Bronchial epithelial cell (primary cell): ENCODE data around the gene COL23A1. TPM values are rescaled to one million over a fixed set of nuclear protein-coding genes. Genes with fewer than 3 reads are reported as not detected.

Experiments used
- DNase-seq: peaks from one replicate; pipeline ENCODE4 v3.0.0-alpha.2; 2010; ENCODE audit warnings: low read depth
- FAIRE-seq: peaks from 2 replicates; lab custom pipeline; 2011; peaks lifted over from hg19 to GRCh38; lab: Jason Lieb, UNC
- H3K27me3 ChIP-seq: 2 replicates; pipeline ENCODE4 v1.5.1; 2011; ENCODE audit warnings: low read length; ENCODE audit not compliant: control insufficient read depth, insufficient read depth
- H3K36me3 ChIP-seq: 2 replicates; pipeline ENCODE4 v1.5.1; 2011; ENCODE audit warnings: low read length; ENCODE audit not compliant: control insufficient read depth, insufficient read depth
- H3K4me3 ChIP-seq: 2 replicates; pipeline ENCODE4 v1.5.1; 2011; ENCODE audit warnings: mild to moderate bottlenecking, low read depth, low read length, control low read depth
- CTCF ChIP-seq: IDR thresholded peaks from 2 replicates; pipeline ENCODE4 v1.5.1; 2011; ENCODE audit warnings: mild to moderate bottlenecking, moderate library complexity, low read length, control low read depth, inconsistent platforms; ENCODE audit not compliant: insufficient read depth, severe bottlenecking
- total RNA-seq: library from RNA; depleted of rRNA; stranded (reverse); fragments of >200 nt; gene quantifications from 2 replicates; pipeline ENCODE4 v1.2.1, GENCODE V29; 2014

The COL23A1 gene
- total RNA-seq, 1 donor from 2014 or later: 0.26 TPM

GRCh38 chr5:178495706-178496105 lies 94.5 kb downstream of the COL23A1 start:
- H3K36me3 ChIP-seq: no peaks in the 10 kb centered on the region
- no peaks in the 10 kb centered on the region for H3K27me3 ChIP-seq
- DNase-seq (no peak), FAIRE-seq (no peak)
- TF ChIP-seq CTCF: no peak
- H3K4me3 ChIP-seq: no peak overlapping the region

GRCh38 chr5:178492278-178492677 lies 97.9 kb downstream of the COL23A1 start:
- no peak for FAIRE-seq
- H3K27me3 ChIP-seq: no peaks in the 10 kb centered on the region
- TF ChIP-seq CTCF: no peak
- H3K4me3 ChIP-seq: no peak overlapping the region
- H3K36me3 ChIP-seq: no peaks in the 10 kb centered on the region
- no peak for DNase-seq

- TF ChIP-seq CTCF: no peak
- Histone ChIP-seq H3K27me3 (peaks cover 2% of the 10 kb centered on the region), H3K4me3 (no peak overlapping the region), H3K36me3 (no peaks in the 10 kb centered on the region)
- FAIRE-seq (no peak), DNase-seq (no peak)
Observed at GRCh38 chr5:178490935-178491652, 99.1 kb downstream of the COL23A1 start.

GRCh38 chr5:178489271-178489976 lies 100.8 kb downstream of the COL23A1 start:
- TF ChIP-seq CTCF: no peak
- no peak for DNase-seq

GRCh38 chr5:178488696-178489095 lies 101.5 kb downstream of the COL23A1 start:
- FAIRE-seq (no peak), DNase-seq (no peak)
- Histone ChIP-seq H3K27me3 (peaks cover 2% of the 10 kb centered on the region), H3K4me3 (no peak overlapping the region), H3K36me3 (no peaks in the 10 kb centered on the region)
- TF ChIP-seq CTCF: no peak

More at GRCh38 chr5:178489271-178489976, 100.8 kb downstream of the COL23A1 start:
- no peak for FAIRE-seq
- H3K36me3 ChIP-seq: no peaks in the 10 kb centered on the region
- no peak overlapping the region for H3K4me3 ChIP-seq
- H3K27me3 ChIP-seq: peaks cover 2% of the 10 kb centered on the region
